ENCODE results near the gene SSPN. TPM values are rescaled to one million over a fixed set of nuclear protein-coding genes. Genes with fewer than 3 reads are reported as not detected.

The SSPN gene, protein sequence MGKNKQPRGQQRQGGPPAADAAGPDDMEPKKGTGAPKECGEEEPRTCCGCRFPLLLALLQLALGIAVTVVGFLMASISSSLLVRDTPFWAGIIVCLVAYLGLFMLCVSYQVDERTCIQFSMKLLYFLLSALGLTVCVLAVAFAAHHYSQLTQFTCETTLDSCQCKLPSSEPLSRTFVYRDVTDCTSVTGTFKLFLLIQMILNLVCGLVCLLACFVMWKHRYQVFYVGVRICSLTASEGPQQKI
- total RNA-seq: 15.7 and 16.2 TPM in 2 replicates

DNA sequence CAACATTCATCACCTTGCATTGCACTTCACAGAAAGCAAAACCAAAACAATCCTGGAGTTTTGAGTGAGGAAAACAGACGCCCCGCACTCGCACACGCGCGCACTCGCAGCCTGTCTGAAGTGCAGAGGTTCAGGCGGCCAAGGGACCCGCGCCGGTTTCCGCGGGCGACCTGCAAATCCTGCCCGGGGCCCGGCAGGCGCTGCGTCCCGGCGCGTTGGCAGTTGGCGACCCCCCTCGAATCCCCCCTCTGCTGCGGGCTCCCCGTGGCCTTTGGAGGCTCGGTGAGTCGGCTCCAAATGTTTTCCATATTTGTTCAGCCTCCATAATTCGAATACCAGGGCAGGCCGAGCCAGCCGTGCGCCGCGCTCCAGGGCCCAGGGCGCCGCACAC is at the start of gene SSPN:
Gene SSPN (plus strand): TSS at position 324 of the 391 bp plus-strand sequence. CDS start 100 bp downstream, outside the sequence.

Other genes starting within 250 kb of the SSPN start
- 130 and 289 TPM in 2 replicates for gene RASSF8, start 236.9 kb upstream of the SSPN start, total RNA-seq
- gene BHLHE41, start 70.5 kb upstream of the SSPN start, total RNA-seq: 3.8 and 5.3 TPM in 2 replicates

All from aortic smooth muscle cell (primary cell).